Measurements from ENCODE around the gene ARMC9. TPM values are rescaled to one million over a fixed set of nuclear protein-coding genes. Genes with fewer than 3 reads are reported as not detected.

ARMC9 gene
- total RNA-seq, 4 donors from 2014 or later, result 6.5 to 11.5 (median 9.3) TPM

DNA sequence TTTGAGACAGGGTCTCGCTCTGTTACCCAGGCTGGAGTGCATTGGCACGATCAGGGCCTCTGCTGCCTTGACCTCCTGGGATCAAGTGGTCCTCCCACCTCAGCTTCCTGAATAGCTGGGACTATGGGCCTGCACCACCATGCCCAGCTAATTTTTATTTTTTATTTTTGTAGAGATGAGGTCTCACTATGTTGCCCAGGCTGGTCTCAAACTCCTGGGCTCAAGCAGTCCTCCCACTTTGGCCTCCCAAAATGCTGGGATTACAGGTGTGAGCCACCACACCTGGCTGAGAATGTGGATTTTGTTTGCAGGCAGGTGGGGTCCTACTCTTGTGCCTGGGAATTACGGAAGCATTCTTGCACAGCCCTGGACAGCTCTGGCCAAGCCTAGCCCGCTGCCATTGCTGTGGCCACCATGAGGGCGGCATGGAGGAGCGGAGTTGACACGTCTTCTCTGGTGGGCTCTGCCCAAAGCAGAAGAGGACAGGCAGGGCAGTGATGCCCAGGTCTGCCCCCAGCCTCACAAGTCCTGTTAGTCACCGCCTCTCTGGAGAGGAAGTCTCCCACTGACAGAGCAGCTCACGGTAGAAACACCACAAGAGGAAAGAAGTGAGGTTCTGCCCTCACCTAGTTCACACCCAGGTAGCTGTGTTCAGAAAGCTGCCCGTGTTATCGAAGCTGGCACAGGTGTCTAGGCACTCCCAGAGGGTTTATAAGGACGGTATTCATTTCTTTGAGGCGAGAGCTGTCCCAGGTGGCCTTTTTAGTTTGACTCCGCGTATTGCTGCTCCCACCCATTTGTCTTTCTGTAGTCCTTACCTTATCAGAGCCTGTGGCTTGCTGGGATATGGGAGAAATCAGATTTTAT is 46.2 kb downstream of the ARMC9 start:
- no peak for DNase-seq (ENCODE audit: low spot score in 2 of 2)
- H3K4me3 ChIP-seq, result no peak overlapping the region
- H3K36me3 ChIP-seq, result peaks cover 3% of the 10 kb centered on the region
- H3K9me3 ChIP-seq, result no peaks in the 10 kb centered on the region
- H3K27ac ChIP-seq, result no peak overlapping the region
- no peaks in the 10 kb centered on the region for H3K4me1 ChIP-seq
- 78% methylated on average over 15 of the region's 15 CpGs for WGBS
- no peak for TF ChIP-seq POLR2A (IDR thresholded peaks at IDR 0.05)
- TF ChIP-seq POLR2AphosphoS5 (IDR thresholded peaks at IDR 0.05), result no peak
- TF ChIP-seq CTCF (IDR thresholded peaks at IDR 0.05), result no peak
- TF ChIP-seq EP300 (IDR thresholded peaks at IDR 0.05), result no peak
- H3K27me3 ChIP-seq, result no peaks in the 10 kb centered on the region

GRCh38 chr2:231245249-231246094 is 47.0 kb downstream of the ARMC9 start:
- Histone ChIP-seq H3K4me3 (no peak overlapping the region), H3K9me3 (no peaks in the 10 kb centered on the region), H3K27me3 (no peaks in the 10 kb centered on the region), H3K27ac (no peak overlapping the region), H3K4me1 (no peaks in the 10 kb centered on the region), H3K36me3 (no peaks in the 10 kb centered on the region)
- DNase-seq (ENCODE audit: low spot score in 2 of 2), result no peak
- TF ChIP-seq POLR2A (IDR thresholded peaks at IDR 0.05) (no peak), POLR2AphosphoS5 (IDR thresholded peaks at IDR 0.05) (no peak), EP300 (IDR thresholded peaks at IDR 0.05) (no peak), CTCF (IDR thresholded peaks at IDR 0.05) (no peak)
- 68% methylated on average over 14 of the region's 14 CpGs for WGBS

DNA sequence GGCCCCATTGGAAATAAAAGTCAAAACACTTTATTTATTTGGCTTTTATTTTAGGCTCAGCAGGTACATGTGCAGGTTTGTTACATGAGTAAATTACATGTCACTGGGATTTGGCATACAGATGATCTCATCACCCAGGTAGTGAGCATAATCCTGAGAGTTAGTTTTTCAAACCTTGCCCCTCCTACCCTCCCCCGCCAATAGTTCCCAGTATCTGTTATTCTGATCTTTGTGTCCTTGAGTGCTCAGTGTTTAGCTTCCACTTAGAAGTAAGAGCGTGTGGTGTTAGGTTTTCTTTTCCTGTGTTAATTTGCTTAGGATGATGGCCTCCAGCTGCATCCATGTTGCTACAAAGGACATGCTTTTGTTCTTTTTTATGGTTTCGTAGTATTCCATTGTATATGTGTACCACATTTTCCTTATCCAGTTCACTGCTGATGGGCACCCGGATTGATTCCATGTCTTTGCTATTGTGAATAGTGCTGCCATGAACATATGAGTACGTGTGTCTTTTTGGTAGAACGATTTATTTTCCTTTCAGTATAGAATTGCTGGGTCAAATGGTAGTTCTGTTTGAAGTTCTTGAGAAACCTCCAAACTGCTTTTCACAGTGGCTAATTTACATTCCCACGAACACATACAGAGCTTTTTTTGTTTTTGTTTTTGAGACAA is 47.9 kb downstream of the ARMC9 start:
- 93% methylated on average over 7 of the region's 7 CpGs for WGBS
- Histone ChIP-seq H3K9me3 (no peaks in the 10 kb centered on the region), H3K36me3 (no peaks in the 10 kb centered on the region), H3K27ac (no peak overlapping the region), H3K27me3 (no peaks in the 10 kb centered on the region), H3K4me3 (no peak overlapping the region), H3K4me1 (no peaks in the 10 kb centered on the region)
- DNase-seq (ENCODE audit: low spot score in 2 of 2), result no peak
- TF ChIP-seq EP300 (IDR thresholded peaks at IDR 0.05) (no peak), CTCF (IDR thresholded peaks at IDR 0.05) (no peak), POLR2A (IDR thresholded peaks at IDR 0.05) (no peak), POLR2AphosphoS5 (IDR thresholded peaks at IDR 0.05) (no peak)

DNA sequence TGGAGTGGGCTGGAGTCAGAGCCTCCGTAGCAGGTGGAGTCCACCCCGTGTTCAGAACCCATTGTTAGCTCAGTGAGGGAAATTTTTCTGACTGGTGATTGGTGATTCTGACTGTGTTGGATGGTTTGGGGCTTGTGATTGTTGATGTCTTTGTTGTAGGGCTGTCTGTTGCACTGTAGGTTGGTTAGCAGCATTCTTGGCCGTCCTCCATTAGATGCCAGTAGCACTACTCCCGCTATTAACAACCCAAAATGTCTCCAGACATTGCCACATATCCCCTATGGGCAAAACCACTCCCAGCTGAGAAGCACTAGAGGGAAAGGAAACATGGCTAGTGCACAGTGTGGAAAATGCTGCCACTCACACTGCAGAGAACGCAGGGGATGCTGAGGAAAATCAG is 51.7 kb downstream of the ARMC9 start:
- H3K4me3 ChIP-seq, result no peak overlapping the region
- DNase-seq (ENCODE audit: low spot score in 2 of 2), result no peak
- no peaks in the 10 kb centered on the region for H3K9me3 ChIP-seq
- no peaks in the 10 kb centered on the region for H3K4me1 ChIP-seq
- H3K27ac ChIP-seq, result no peak overlapping the region
- H3K27me3 ChIP-seq, result no peaks in the 10 kb centered on the region
- H3K36me3 ChIP-seq, result no peaks in the 10 kb centered on the region
- WGBS, result 77% methylated on average over 5 of the region's 5 CpGs
- TF ChIP-seq CTCF (IDR thresholded peaks at IDR 0.05) (no peak), POLR2AphosphoS5 (IDR thresholded peaks at IDR 0.05) (no peak), EP300 (IDR thresholded peaks at IDR 0.05) (no peak), POLR2A (IDR thresholded peaks at IDR 0.05) (no peak)

Data from suprapubic skin (tissue), 4 donors.